SH-SY5Y (cell line): ENCODE measurements around the gene RAP1GAP2.

Experiments used
- GATA2 ChIP-seq: IDR thresholded peaks from 2 replicates; pipeline ENCODE4 v1.6.1; 2011; ENCODE audit warnings: mild to moderate bottlenecking, low read depth, low read length
- GATA3 ChIP-seq: IDR thresholded peaks from 2 replicates; pipeline ENCODE4 v1.6.1; 2011; ENCODE audit warnings: low read depth, mild to moderate bottlenecking, low read length, moderate library complexity

DNA sequence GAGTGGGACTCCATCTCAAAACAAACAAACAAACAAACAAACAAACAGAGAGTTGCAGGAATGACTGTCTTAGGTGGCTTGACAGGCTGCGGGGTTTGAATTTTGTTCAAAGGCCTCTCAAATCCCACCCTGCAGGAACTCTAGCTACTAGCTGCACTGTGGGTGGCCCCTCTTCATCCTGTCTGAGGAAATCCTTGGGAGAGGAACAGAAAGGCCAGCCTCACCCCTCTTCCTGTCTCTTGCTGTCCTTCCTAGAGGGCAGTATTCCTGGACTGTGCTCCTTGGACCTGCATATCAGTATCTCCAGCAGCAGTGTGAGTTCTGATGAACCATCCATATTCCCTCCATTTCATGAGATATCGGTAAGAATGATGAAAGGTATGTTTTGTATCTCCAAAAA is 44.7 kb upstream of the RAP1GAP2 start:
- TF ChIP-seq GATA2 (no peak), GATA3 (no peak)
